Neural cell (in vitro differentiated cells): Measurements from ENCODE around the gene MOGAT3. TPM values are rescaled to one million over a fixed set of nuclear protein-coding genes. Genes with fewer than 3 reads are reported as not detected.

Experiments used
- H2AFZ ChIP-seq: fragments of 200-600, 300-800 bp; sonication (generic), shearing (Covaris generic); 2 replicates; pipeline ENCODE4 v1.6.0; 2014; ENCODE audit warnings: low read depth, mild to moderate bottlenecking, antibody characterized with exemption, low read length, moderate library complexity
- H3F3A ChIP-seq: fragments of 200-600 bp; shearing (Covaris generic); 2 replicates; pipeline ENCODE4 v1.6.1; 2016; ENCODE audit warnings: mild to moderate bottlenecking, moderate library complexity, mixed read lengths, antibody characterized with exemption, low read length; ENCODE audit not compliant: insufficient read depth, poor library complexity, severe bottlenecking
- H3K27ac ChIP-seq: fragments of 200-600, 300-800 bp; sonication (generic), shearing (Covaris generic); 2 replicates; pipeline ENCODE4 v1.5.1; 2014; ENCODE audit warnings: mild to moderate bottlenecking, low read length, moderate library complexity
- H3K27me3 ChIP-seq: fragments of 300-800, 200-600 bp; sonication (generic), shearing (Covaris generic); 2 replicates; pipeline ENCODE4 v1.6.0; 2014; ENCODE audit warnings: mild to moderate bottlenecking, low read depth, low read length, moderate library complexity; ENCODE audit not compliant: insufficient read depth
- H3K36me3 ChIP-seq: fragments of 300-800, 200-600 bp; sonication (generic), shearing (Covaris generic); 2 replicates; pipeline ENCODE4 v1.5.1; 2014; ENCODE audit warnings: mild to moderate bottlenecking, antibody characterized with exemption, low read length, moderate library complexity; ENCODE audit not compliant: insufficient read depth
- H3K4me2 ChIP-seq: fragments of 300-800, 200-600 bp; sonication (generic), shearing (Covaris generic); 2 replicates; pipeline ENCODE4 v1.6.0; 2014; ENCODE audit warnings: mild to moderate bottlenecking, low read length
- H3K4me3 ChIP-seq: fragments of 300-800, 200-600 bp; sonication (generic), shearing (Covaris generic); 2 replicates; pipeline ENCODE4 v1.5.1; 2014; ENCODE audit warnings: mild to moderate bottlenecking, low read length, moderate library complexity
- H3K79me2 ChIP-seq: fragments of 200-600 bp; shearing (Covaris generic); replicated peaks from 2 replicates; pipeline ENCODE4 v1.6.0; 2014; ENCODE audit warnings: mild to moderate bottlenecking, low read length, moderate library complexity; ENCODE audit not compliant: insufficient read depth
- H3K9ac ChIP-seq: fragments of 300-800, 200-600 bp; sonication (generic), shearing (Covaris generic); 2 replicates; pipeline ENCODE4 v1.6.1; 2016; ENCODE audit warnings: mild to moderate bottlenecking, low read length, mixed read lengths
- H3K9me2 ChIP-seq: fragments of 200-600 bp; shearing (Covaris generic); 2 replicates; pipeline ENCODE4 v1.6.1; 2016; ENCODE audit warnings: mild to moderate bottlenecking, low read length, mixed read lengths; ENCODE audit not compliant: insufficient read depth
- H3K9me3 ChIP-seq: fragments of 200-600, 300-800 bp; sonication (generic), shearing (Covaris generic); 2 replicates; pipeline ENCODE4 v1.6.1; 2016; ENCODE audit warnings: mild to moderate bottlenecking, mixed run types, low read length, moderate library complexity, mixed read lengths
- H4K20me1 ChIP-seq: fragments of 200-600 bp; shearing (Covaris generic); 2 replicates; pipeline ENCODE4 v1.6.1; 2016; ENCODE audit warnings: mild to moderate bottlenecking, mixed run types; ENCODE audit not compliant: insufficient read depth
- EP300 ChIP-seq: fragments of 450-650 bp; conservative IDR thresholded peaks from 2 replicates; pipeline ENCODE4 v1.6.1; 2014; ENCODE audit warnings: antibody characterized with exemption, mild to moderate bottlenecking, moderate library complexity; ENCODE audit not compliant: poor library complexity, severe bottlenecking
- EZH2 ChIP-seq: fragments of 200-600, 300-800 bp; shearing (Covaris generic), sonication (generic); IDR thresholded peaks from 2 replicates; pipeline ENCODE4 v1.6.1; 2014; ENCODE audit warnings: antibody characterized with exemption, low read length, borderline replicate concordance, mild to moderate bottlenecking; ENCODE audit not compliant: insufficient read depth, poor library complexity, severe bottlenecking
- MXI1 ChIP-seq: fragments of 450-650 bp; conservative IDR thresholded peaks from 2 replicates; pipeline ENCODE4 v1.6.1; 2014; ENCODE audit warnings: antibody characterized with exemption, mild to moderate bottlenecking; ENCODE audit not compliant: poor library complexity, severe bottlenecking
- POLR2AphosphoS5 ChIP-seq: IDR thresholded peaks from 2 replicates; pipeline ENCODE4 v1.6.1; 2012
- REST ChIP-seq: IDR thresholded peaks from 2 replicates; pipeline ENCODE4 v1.6.1; 2012; ENCODE audit warnings: borderline replicate concordance
- TAF1 ChIP-seq: IDR thresholded peaks from 2 replicates; pipeline ENCODE4 v1.6.1; 2012; ENCODE audit warnings: low read depth
- polyA plus RNA-seq: library from polyadenylated mRNA; depleted of rRNA; stranded (reverse); fragments of >200 nt; gene quantifications from 2 replicates; pipeline ENCODE4 v1.2.3, GENCODE V29; 2014
- TF ChIP-seq, protein P1 (sequence below): fragments of 450-650 bp; IDR thresholded peaks from 2 replicates; pipeline ENCODE4 v1.5.1; 2014; ENCODE audit warnings: antibody characterized with exemption, mild to moderate bottlenecking, moderate library complexity; ENCODE audit not compliant: poor library complexity, severe bottlenecking

The MOGAT3 gene
- polyA plus RNA-seq, 1 donor from 2014 or later, result not detected

- Histone ChIP-seq H4K20me1 (no peaks in the 10 kb centered on the region), H3K27ac (no peak overlapping the region), H3K9me2 (no peaks in the 10 kb centered on the region), H3K9me3 (no peaks in the 10 kb centered on the region), H3F3A (no peaks in the 10 kb centered on the region), H3K9ac (no peak overlapping the region), H3K27me3 (peaks cover 10% of the 10 kb centered on the region), H3K4me3 (no peak overlapping the region), H3K36me3 (no peaks in the 10 kb centered on the region), H3K4me2 (no peak overlapping the region), H2AFZ (no peak overlapping the region), H3K79me2 (no peaks in the 10 kb centered on the region)
- TF ChIP-seq TAF1, result no peak
- no peak for TF ChIP-seq MXI1
- TF ChIP-seq EP300, result no peak
Measured at GRCh38 chr7:101185258-101185839, 15.5 kb downstream of the MOGAT3 start.

DNA sequence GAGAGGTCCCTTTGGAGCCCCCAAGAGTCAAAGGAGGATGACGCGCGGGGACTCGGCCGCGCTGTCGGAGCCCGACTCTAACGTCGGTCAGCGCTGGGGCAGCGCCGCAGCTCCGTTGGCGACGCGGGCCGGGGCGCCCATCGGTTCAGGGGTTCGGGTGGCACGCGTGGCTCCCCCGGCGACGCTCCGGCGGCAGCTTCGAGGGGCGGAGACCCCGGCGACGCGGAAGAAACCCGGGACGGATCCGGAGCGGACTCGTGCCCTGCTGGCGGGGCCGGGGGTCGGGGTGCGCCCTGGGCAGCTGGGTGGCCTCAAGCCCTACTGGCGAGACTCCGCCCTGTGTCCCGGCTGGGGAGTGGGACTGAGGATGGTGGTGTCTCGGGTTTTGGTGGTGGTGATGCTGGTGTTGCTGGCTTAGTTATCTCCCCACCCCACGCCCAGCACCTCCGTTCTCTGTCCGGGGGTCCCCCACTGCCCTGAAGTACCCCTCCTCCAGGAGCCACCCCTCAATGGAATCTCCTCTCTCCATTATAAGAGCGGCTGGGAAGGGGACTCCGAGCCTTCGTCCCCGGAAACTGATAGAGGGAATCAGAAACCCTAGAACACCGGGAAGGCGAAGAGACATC, 20.6 kb downstream of the MOGAT3 start, which contains the start of gene NAT16:
Gene NAT16 (minus strand): TSS at position 164 of the 626 bp plus-strand sequence. CDS start 5,486 bp downstream, outside the sequence.
- Histone ChIP-seq H3K36me3 (no peaks in the 10 kb centered on the region), H3K27ac (peak within 1 kb of the TSS; percentile 76), H3K9me3 (no peaks in the 10 kb centered on the region), H4K20me1 (no peaks in the 10 kb centered on the region), H3K4me3 (peak within 1 kb of the TSS; percentile 76), H3K27me3 (peaks cover 34% of the 10 kb centered on the region), H2AFZ (peak within 1 kb of the TSS; percentile 40), H3F3A (no peaks in the 10 kb centered on the region), H3K4me2 (peak within 1 kb of the TSS; percentile 76), H3K9me2 (no peaks in the 10 kb centered on the region), H3K9ac (peak within 1 kb of the TSS; percentile 81), H3K79me2 (no peaks in the 10 kb centered on the region)
- TF ChIP-seq REST, result no peak
- peak; percentile 49 for TF ChIP-seq MXI1
- TF ChIP-seq EZH2, result no peak
- TF ChIP-seq POLR2AphosphoS5, result peak; percentile 57
- TF ChIP-seq, protein P1, sequence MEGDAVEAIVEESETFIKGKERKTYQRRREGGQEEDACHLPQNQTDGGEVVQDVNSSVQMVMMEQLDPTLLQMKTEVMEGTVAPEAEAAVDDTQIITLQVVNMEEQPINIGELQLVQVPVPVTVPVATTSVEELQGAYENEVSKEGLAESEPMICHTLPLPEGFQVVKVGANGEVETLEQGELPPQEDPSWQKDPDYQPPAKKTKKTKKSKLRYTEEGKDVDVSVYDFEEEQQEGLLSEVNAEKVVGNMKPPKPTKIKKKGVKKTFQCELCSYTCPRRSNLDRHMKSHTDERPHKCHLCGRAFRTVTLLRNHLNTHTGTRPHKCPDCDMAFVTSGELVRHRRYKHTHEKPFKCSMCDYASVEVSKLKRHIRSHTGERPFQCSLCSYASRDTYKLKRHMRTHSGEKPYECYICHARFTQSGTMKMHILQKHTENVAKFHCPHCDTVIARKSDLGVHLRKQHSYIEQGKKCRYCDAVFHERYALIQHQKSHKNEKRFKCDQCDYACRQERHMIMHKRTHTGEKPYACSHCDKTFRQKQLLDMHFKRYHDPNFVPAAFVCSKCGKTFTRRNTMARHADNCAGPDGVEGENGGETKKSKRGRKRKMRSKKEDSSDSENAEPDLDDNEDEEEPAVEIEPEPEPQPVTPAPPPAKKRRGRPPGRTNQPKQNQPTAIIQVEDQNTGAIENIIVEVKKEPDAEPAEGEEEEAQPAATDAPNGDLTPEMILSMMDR, result peak; percentile 8
- TF ChIP-seq TAF1, result no peak
